Left colon (tissue), 2 donors: ENCODE data around the gene DIP2A. TPM values are rescaled to one million over a fixed set of nuclear protein-coding genes. Genes with fewer than 3 reads are reported as not detected.
A peak's percentile ranks its signal among the peaks of the same experiment; 100 is the strongest.

Experiments
- ATAC-seq: fragments of 200-7000 bp; cut with Tn5 transposase; one replicate; pipeline ENCODE4 v1.9.1; 2020; ENCODE audit warnings: mild to moderate bottlenecking, moderate library complexity
- DNase-seq, 2 donors: peaks; one replicate each; pipeline ENCODE4 v3.0.0-alpha.2; 2020
- intact Hi-C, 2 donors: fragments of 100-400 bp; cut with DNase I in 1 of 2; cut with micrococcal nuclease in 1 of 2; formaldehyde crosslinking; loops; one replicate each; pipeline versions ENCODE4 v1.11.2 to v1.14.0; 2022; cut with DNase I, micrococcal nuclease
- total RNA-seq, 2 donors: library from RNA; stranded (reverse); fragmentation: NEBNext Ultra II Directional; extraction: Animal tissue kit (Norgen Biotek cat#: 25700); gene quantifications; one replicate each; pipeline ENCODE4 v1.2.1, GENCODE V29; 2021
- donor health status: DM: no; HTN: no; CAD: no.
- donor health status: DM: yes; HTN: yes; CAD: no.

Gene DIP2A
- total RNA-seq, 2 donors from 2014 or later, result 46.3 to 48.3 TPM

DNA sequence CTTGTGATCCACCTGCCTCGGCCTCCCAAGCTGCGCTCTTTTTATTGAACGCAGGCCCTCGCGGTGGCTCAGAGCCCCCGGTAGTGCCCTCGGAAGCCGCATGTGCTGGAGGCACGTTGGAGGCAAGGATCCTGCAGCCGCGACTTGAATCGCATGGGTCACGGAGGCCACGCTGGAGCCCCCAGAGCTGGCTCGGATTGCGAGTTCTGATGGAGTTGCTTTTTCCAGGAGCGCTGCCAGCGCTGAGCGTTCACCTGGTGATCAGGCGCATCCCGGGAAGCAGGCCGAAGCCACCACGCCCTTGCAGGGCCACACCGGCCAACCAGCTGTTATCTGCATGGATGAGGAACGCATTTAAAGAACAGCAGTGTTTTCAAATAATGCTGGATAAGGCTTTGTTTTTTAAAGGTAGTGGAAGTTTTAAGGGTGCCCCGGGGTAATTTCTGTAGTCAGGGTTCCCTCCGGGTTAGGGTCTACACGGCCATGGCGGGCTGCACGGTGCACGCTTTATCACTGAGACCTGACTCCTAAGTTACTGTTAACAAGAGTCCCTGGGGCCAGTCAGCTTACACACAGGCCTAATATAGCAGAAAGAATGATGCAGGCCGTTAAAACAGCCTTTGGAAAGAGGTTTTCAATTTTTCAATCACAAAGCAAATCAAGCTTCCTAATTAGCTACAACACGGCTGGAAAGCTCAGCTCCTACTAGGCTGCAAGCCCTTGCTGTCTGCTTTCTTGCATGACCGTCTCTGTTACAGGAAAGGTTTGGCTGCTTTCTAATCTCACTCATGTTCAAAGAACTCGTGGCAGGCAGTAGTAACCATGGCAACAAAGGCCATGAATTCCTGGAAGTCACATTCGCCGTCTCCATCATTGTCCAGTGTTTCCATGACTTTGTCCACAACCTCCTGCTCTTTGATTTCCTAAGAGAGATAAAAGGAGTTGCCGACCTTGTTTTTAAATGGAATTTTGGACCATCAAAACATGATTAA lies 140.2 kb downstream of the DIP2A start:
- no peak for ATAC-seq

GRCh38 chr21:46600305-46600704 lies 141.6 kb downstream of the DIP2A start:
- intact Hi-C loops, result no loop called here
- DNase-seq (no peak), ATAC-seq (no peak)

More for the DNA sequence above, 140.2 kb downstream of the DIP2A start:
- intact Hi-C loops, result no loop called here
- DNase-seq, result no peak

DNA sequence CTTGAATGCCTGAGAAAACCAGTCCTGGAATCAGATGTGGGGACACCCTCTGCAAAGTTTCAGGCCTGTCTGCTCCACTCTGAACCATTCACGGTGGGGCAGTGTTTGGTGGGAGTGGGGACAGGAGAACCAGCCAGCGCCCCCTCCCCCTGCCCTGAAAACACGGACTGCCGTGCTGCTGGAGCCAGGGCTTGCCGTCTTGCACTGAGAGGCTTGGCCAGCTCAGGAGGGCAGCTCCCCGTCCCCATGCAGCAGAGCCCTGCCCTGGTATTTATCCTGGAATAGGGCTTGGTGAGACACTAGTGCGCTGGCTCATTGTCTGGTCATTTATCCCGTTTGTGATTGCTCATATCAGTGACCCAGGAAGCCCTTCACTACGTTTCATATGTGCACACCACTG lies 142.3 kb downstream of the DIP2A start:
- ATAC-seq, result no peak
- intact Hi-C loops, result no loop called here
- DNase-seq, result no peak

- intact Hi-C loops, result no loop called here
- DNase-seq (no peak), ATAC-seq (peak; percentile 73)
Observed at GRCh38 chr21:46603228-46603627, 144.5 kb downstream of the DIP2A start.

DNA sequence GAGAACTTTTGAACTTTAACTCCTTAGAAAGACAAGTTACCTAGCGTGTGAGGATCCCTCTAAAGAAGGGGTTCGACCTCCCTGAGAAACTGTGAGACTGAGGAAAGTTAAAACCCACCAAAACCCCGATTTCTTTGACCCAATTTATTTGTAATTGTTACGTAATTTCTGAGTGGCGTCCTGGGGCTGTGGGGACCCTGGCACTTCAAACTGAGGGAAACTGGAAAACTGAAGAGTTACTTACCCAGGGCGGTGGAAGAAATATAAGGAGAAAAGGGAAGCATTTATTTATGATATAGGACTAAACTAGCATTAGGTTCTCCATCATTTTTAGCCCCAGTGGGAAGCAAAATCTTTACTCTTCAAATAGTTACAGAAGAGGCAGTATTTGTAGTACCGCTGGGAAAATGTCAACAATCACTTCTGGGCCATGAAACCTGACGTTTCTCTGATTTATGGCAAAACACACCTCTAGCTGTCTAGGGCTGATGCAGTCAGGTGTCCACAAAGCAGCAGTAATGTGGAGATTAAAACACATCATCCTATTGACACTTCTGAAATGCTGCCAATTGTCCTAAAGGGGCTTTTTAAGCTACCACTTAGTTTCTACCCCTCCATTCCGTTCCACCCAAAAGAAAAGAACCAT lies 145.8 kb downstream of the DIP2A start:
- no peak for DNase-seq
- no peak for ATAC-seq
- intact Hi-C loops, result no loop called here

GRCh38 chr21:46604975-46605766 lies 146.5 kb downstream of the DIP2A start, which contains the start of gene S100B:
Gene S100B (minus strand): TSS chr21:46605082. CDS start chr21:46602415, 2,667 bp downstream.
- no peak for ATAC-seq
- no peak for DNase-seq
- intact Hi-C loops, result no loop called here

DNA sequence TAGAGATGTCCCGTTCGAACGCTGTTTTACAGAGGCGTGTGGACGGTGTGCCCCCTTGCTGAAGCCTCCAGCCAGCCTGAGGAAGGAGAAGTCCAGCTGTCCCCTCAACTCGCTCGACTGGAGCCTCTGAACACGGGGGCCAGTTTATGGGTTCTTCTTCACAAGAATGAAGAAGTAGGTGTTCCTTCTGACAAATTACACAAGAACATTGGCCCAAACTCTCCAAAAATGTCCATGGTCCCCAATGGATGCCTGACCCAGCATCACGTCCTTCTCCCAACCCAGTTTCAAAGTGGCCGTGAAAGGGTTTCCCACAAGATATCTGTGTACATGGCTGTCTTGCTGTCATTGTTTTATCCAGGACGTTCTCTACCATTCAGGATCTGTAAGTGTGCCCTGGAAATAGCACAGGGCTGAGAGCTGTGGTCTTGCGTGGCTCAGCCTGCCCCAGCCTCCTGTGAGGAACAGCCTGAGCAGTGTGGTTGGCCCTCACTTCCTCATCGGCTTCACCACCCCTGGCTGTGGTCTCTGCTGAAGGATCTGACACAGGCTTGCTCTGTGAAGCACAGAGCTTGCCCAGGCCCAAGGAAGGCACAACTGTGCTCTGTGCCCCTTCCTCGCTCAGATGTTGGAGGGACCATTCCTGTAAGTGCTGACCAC lies 147.2 kb downstream of the DIP2A start:
- DNase-seq (peak; percentile 39 to 43), ATAC-seq (peak; percentile 26)
- intact Hi-C loops, result no loop called here

DNA sequence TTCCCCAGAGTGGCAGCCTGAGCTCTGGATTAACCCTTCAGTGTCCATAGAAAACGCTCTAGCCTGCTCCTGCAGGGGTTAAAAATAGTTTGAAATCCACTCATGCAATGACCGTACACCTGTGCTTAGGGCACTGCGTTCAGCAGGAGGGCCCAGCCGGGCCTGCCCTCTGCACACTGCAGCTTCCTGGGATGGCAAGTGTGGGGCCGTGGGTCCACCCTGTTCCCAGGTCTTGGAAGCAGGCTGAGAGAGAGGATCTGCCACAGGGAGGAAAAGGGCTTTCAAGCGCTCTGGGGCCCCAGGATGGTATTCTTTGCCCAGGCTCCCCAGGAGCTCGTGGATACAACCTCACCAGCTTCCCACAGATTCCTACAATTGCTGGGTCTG lies 147.7 kb downstream of the DIP2A start:
- intact Hi-C loops, result no loop called here
- ATAC-seq, result no peak
- no peak for DNase-seq

DNA sequence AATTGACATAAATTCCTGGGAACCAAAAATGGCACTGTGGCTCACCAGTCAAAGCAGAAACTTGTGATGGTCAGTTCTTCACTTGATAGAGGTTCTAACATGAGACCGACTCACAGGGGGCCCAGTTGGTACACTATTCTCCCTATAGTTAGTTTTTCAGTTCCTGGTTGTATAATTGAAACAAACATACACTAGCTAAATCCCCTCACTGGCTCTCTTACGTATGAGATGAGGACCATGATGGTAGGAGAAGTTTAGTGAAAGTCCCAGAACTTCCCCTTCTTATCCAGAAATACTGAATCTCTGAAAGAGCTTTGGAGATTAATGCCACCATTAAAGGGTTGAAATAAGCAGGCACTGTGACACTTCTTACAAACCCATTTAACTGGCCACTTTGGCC lies 148.9 kb downstream of the DIP2A start:
- ATAC-seq, result no peak
- intact Hi-C loops, result no loop called here

DNA sequence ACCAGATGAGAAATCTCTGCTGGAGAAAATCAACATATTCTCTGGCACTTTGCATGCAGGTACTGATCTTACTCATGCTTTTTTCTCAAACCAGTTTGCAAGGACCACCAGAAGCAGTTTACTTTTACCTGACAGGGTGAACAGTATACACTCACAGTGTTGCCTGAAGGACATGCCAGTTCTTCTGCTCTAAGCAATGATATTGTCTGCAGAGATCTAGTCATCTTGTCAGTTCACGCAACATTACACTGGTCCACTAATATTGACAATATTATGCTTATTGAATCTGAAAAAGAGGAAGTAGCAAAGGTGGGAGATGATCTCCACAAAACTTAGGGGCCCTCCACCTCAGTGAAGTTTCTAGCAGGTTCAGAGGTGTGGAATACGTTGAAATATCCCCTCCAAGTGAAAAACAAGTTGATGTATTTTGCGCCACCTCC lies 150.0 kb downstream of the DIP2A start:
- no peak for ATAC-seq
- no peak for DNase-seq
- intact Hi-C loops, result no loop called here

More for the DNA sequence above, 148.9 kb downstream of the DIP2A start:
- DNase-seq, result no peak

GRCh38 chr21:46610018-46610701 lies 151.5 kb downstream of the DIP2A start:
- DNase-seq, result no peak
- no peak for ATAC-seq
- intact Hi-C loops, result no loop called here

DNA sequence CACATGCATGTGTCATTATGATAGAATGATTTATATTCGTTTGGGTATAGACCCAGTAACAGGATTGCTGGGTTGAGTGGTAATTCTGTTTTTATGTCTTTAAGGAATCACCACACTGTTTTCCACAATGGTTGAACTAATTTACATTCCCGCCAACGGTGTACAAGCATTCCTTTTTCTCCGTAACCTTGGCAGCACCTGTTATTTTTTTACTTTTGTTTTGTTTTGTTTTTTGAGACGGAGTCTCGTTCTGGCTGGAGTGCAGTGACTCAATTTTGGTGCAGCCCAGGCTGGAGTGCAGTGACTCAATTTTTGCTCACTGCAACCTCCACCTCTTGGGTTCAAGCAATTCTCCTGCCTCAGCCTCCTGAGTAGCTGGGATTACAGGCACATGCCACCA lies 154.7 kb downstream of the DIP2A start:
- intact Hi-C loops, result no loop called here
- DNase-seq (no peak), ATAC-seq (no peak)

DNA sequence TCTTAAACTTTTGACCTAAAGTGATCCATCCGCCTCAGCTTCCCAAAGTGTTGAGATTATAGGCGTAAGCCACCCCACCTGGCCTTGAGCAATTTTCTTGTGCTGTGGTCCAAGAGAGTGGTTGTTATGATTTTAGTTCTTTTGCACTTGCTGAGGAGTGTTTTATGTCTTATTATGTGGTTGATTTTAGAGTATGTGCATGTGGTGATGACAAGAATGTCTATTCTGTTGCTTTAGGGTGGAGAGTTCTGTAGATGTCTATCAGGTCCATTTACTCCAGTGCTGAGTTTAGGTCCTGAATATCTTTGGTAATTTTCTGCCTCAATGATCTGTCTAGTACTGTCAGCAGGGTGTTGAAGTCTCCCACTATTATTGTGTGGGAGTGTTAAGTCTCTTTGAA lies 157.4 kb downstream of the DIP2A start:
- DNase-seq, result no peak
- ATAC-seq, result no peak
- intact Hi-C loops, result no loop called here

- intact Hi-C loops, result no loop called here
- no peak for ATAC-seq
- DNase-seq, result no peak
Observed at GRCh38 chr21:46616656-46617055, 158.0 kb downstream of the DIP2A start.

DNA sequence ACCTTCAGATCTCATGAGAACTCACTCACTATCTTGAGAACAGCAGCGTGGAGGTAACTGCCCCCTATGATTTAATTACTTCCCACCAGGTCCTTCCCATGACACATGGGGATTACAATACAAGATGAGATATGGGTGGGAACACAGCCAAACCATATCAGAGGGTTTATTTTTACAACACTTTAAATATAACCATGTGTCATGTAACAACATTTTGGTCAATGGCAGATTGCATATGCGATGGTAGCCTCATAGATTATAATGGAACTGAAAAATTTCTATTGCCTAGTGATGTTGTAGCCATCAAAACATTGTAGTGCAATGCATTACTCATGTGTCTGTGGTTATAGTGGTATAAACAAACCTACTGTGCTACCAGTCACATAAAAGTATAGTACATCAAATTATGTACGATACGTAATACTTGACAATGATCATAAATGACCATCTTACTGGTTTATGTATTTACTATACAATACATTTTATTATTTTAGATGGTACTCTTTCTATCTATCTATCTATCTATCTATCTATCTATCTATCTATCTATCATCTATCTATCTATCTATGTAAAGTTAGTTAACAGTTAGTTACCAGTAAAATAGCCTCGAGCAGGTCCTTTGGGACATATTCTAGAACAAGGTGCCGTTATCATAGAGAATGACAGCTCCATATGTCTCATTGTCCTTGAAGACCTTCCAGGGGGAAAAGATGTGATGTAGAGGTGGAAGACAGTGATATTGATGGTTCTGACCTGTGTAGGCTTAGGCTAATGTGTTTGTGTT lies 158.8 kb downstream of the DIP2A start:
- intact Hi-C loops, result no loop called here
- DNase-seq (no peak), ATAC-seq (no peak)

DNA sequence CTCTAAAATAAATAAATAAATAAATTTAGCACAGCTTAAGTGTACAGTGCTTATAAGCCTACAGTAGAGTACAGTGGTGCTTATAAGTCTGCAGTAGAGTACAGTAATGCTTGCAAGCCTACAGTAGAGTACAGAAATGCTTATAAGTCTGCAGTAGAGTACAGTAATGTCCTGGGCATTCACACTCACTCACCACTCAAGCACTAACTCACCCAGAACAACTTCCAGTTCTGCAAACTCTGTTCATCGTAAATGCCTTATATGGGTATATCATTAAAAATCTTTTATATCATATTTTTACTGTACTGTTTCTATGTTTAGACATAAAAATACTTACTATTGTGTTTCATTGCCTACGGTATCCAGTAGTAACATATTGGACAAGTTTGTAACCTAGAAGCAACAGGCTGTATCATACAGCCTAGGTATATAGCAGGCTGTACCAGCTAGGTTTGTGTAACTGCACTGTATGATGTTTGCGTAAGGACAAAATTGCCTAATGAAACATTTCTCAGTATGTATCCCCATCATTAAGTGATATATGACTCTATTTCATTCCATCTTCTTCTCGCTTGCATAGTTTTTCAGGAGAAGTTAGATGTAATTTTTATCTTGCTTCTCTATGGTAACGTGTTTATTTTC lies 160.2 kb downstream of the DIP2A start:
- no peak for DNase-seq
- intact Hi-C loops, result no loop called here
- no peak for ATAC-seq
